ENCODE data around the gene MBNL1.

The MBNL1 gene

DNA sequence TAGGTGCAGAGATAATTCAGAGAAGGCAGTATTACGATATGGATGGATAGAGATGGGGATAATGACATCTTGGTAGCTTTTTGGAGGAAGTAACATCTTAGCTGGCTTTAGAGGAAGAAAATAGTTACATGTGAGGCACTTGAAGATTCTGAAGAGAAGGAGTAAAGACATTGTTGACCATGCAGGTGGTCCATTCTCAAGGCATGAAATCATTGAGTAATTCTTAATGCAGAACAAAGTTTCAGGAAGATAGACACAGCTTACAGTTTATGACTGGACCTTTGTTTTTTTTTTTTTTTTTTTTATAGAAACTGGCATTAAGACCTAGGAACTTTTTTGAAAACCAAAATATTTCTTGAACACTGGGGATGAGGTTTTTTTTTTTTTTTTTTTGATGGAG, 28.2 kb downstream of the MBNL1 start:
- DNase-seq (ENCODE audit: low spot score): no peak

DNA sequence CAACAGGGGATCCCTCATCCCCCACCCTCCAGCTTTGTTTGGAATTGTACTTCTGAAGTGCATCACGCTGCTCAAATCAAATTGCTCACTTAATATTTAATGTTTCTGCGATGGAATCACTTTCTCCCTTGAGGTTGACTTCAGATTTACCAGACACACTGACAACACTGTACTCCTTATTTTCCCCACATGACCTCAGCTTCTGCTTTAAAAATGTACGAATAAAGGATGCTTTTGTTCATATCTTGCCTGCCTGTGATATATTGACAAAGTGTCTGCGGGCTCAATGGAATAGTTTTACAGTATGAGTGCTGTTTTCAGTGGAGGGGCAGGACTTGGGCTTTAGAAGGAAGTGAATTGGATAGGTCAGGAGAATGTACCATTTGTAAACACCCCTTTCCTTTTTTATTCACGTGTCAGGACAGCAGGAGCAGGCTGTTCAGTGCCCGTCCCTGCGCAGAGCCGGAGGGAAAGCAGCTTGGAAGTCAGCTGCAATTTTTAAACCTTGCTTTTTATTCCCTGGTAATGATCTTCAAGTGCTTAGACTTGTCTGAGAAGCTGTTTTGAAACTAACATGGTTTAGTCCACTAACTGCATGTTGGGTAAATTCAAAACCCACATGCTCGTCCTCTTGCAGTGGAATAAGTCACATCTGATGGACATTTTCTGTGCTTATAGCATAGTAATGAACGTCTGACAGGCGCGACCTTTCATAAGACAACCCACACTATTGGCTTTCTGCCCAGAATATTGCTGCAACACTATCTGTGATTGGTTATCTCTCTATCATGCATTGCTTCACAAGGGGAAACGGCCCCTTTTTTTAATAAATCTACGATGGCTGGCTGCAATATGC, 29.9 kb downstream of the MBNL1 start:
- peak; percentile 89 for DNase-seq (ENCODE audit: low spot score)

DNA sequence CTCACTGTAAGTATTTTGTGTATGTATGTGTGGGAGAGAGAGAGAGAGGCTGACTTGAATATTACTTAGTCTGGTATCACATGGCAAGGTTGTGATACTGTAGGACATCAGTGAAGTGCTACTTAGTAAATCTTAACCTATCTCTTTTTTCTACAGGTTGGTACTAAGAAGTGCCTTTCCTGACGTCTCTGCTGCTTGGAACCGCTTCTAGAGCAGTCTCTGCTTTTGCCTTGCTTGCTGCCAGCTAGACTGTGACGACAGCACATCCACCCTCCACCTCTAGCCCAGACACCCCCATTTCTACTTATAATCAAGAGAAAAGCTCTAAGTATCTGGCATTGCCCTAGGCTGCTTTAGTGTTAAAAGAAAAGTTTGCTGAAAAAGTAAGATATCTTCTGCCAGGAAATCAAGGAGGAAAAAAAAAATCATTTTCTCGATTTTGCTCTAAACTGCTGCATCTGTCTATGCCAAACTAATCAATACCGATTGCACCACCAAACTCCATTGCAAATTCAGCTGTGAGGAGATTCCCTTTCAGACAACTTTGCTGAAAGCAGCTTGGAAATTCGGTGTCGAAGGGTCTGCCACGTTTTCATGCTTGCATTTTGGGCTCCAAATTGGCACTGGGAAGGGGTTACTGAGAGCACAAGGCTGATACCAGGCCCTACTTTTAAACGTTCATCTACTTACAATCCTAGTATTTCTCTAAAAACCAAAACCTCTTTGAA, 30.7 kb downstream of the MBNL1 start:
- no peak for DNase-seq (ENCODE audit: low spot score)

DNA sequence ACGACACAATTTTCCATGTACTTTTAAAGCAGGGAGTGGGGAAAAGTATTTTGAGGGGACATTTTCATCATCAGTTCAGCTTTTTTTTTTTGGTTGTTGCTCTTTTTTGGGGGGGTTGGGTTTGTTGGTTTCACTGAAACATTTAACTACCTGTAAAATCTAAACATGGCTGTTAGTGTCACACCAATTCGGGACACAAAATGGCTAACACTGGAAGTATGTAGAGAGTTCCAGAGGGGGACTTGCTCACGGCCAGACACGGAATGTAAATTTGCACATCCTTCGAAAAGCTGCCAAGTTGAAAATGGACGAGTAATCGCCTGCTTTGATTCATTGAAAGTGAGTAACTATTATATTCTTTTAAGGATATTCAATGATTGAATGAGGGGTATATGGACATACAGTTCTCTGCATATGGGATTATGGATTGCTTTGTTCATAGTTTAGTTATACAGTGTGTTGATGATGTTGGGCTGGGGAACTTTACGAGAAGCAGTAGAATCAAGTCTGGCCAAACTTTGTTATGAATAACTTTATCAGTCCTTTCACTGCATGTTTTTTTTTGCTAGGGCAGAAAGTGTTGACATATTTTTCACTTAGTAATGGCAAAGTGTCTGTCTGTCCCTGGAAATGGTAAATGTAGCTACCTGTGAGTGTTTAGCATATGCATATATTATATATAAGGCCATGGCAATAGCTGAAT, 31.5 kb downstream of the MBNL1 start:
- no peak for DNase-seq (ENCODE audit: low spot score)

DNA sequence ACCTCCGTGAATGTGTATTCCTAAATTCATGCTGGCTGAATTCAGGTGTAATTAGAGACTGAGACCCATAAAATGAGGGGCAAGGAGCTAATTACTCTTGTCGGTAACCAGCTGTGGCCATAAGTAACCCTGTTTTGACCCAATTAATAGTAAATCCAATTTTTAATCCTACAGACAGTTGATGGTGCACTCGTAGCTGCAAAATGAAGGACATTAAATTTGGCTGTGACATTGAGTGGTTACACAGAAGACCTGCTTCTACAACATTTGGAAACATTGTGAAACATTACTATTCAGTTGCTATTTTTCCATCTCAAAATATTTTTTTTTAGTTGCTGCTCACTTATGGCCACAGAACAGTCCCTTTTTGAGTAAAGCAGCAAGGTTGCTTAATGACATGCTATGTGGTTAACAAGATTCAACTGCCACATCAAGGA, 33.0 kb downstream of the MBNL1 start:
- DNase-seq (ENCODE audit: low spot score): no peak

DNA sequence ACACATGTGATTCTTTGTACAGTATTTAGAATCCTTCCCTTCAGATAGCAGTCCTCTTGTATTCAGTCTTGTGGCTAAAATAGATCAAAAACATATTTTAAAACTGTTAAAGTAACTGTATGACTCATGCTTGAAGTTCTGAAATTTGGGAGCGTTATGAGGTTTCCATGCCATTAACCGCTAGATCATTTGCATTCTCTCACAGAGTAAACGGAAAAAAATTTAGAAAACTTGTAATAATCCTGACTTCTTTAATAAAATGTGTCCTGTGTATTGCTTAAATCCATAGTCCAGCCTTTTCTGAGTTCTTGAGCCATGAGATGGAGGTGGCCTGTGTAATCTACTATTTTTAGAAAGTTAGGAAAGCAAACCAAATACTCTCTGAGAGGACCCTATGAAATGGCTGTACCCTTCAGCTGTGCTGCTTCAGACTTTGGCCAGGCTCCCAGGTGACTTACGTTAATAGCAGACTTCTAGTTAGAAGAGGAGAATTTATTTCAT, 33.8 kb downstream of the MBNL1 start:
- no peak for DNase-seq (ENCODE audit: low spot score)

DNA sequence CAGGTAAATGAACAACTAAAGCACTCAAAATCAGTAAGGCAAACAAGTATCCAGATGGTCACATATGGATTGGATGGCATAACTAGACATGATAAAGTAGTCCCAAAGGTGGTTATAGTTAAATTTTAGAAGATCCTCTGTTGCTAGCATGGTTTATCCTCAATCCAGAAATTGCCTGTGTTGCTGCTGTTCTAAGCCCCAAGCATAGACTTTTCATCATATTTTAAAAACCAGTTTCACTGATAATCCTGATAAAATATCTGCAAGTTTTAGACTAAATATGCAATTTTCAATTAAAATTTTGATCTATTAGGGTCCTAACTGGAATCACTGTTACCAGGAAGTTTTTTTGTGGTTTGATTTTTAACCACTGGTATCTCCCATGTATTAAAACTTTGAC, 35.4 kb downstream of the MBNL1 start:
- no peak for DNase-seq (ENCODE audit: low spot score)

DNA sequence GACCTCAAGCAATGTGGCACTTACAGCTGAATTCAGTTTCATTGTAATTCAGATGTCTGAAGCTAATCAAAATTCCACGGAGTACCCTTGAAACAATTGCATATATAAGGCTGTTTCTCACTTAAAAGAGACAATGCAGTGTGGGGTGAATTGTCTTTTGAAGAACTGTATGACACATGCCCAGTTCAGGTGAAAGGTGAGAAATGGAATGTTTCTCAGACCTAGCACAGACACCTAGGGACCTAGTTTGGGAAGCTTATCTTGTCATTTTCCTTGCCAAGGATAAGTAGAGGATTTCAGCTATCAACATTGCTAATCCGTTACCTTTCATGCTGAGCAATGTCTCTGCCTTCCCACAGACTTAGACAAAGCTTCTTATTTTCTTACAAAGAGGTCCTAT, 36.3 kb downstream of the MBNL1 start:
- no peak for DNase-seq (ENCODE audit: low spot score)

DNA sequence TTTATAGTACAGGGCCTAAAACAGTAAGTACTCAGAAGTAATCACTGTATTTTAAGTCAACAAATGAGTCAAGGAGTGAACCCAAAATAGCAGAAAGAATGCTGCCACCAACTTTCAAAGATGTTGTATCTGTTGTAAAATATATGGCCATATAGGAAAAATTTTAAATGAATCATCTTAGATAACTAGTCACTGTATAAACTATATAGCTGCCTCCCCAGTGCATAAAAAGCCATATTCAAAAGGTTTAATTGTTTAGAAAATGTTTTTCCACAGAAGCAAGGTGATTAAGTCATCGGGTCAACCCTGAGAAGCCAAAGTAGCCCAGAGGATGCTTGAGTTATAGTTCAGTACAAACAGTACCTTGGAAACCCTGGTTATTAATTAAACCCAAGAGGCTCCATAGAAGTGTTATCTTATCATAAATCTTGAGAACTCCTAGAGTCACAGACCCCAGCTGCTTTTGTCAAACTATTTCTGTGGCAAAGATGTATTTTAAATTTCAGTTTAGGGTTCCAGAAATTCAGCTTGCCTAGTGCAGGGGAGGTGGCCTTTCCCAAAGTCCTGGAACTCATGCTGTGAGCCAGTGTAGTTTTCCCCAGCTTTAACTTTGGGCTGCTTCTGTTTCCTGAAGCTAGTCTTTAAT, 39.2 kb downstream of the MBNL1 start:
- no peak for DNase-seq (ENCODE audit: low spot score)

DNA sequence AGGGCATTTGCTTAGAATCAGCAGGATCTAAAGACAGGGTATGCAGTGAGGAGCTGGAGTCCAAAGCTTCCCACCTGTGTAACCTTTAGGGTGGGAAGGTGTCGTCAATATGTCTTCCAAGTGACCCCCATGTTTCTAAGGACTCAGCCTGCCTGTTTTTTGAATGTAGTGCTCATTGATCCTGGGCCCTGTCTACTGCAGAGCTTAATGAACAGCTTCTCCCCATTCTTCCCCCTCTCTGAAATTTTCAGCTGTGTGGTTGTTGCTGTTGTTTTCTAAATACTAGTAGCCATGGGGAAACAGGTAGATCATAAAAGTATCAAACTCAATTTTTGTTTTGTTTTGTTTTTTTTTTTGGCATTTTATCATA, 39.7 kb downstream of the MBNL1 start:
- no peak for DNase-seq (ENCODE audit: low spot score)

DNA sequence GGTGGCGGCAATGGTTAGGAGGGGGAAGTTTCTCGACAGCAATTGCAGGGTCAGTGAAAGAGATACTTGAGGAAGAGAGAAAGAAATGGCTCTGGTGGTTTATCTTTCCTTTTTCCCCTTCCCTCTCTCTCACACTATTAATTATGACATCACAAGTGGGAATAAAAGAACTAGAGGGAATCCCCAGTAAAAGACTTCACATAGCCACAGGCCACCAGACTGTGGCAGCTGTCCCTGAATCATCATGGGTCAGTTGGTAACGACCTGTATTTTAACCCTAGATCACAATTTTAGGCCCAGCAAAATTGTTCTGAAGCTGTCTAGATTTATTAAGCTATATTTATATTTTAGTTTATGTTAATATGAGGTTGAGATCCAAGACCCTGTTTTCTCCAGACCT, 40.3 kb downstream of the MBNL1 start:
- peak; percentile 17 for DNase-seq (ENCODE audit: low spot score)

DNA sequence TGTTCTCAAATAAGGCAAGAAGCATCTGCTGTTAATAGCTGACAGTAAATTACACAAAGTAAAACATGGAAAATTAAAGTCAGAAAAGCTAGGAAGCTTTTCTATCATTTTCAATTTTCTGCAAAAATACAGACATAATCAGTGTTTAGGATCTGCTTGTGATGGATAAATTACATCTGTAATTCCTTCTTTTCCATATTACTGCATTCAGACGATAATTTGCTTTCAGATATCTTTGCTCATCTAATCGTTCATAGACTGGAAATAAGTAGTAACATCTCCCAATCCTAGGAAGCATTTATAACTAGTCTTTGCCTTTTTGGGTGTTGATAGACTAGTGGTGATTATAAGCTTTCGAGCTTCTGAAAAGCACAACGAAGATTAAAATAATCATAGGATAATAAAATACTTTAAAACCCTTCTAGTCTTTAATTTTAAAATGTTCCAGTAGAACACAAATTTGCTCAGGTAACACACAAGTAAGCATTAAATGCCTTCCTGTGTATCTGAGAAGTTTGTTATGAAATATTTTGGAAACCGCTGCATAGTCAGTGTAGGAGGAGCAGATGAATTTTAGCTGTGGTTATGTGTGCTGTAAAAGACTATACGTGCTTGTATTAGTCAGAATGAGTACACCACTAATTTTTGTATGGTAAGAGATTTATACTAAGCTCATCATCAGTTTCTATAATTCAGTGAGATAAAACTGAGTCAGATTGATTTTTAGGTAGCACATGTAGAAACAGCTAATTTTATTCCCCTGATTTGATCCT, 41.0 kb downstream of the MBNL1 start:
- DNase-seq (ENCODE audit: low spot score): peak; percentile 60

DNA sequence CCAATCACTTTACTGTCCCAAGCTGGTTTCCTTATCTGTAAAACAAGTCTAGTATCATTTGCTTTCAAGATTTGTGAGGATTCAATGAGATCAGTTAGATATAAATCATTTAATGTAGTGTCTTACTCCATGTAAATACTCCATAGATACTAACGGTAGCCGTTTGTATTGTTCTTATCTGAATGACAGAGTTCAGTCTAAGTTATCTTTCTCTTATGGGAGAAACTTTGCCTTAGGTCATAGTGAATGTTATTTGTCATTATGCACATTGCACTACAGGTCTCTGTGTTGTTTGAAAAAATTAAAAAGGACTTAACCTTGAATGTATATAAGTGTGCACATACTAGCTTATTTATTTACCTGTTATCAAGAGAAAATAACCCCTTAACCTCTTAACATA, 44.7 kb downstream of the MBNL1 start:
- DNase-seq (ENCODE audit: low spot score): no peak

DNA sequence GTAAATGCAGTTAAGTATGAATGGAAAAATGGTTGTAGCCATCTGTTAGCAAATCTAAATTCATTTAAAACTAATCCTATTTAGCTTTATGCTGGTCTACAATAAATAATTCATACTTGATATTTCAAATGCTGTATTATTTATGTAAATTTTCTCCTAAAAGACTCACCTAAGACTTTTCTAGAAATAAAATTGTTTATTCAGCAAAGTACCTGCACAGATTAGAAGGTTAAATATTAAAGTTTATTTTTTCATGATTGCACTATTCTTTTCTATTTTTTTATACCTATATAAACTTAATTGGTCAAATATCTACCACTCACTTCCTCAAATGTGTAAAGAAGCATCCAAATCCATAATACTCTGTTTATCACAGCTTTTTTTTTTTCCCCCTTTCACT, 45.2 kb downstream of the MBNL1 start:
- no peak for DNase-seq (ENCODE audit: low spot score)

DNA sequence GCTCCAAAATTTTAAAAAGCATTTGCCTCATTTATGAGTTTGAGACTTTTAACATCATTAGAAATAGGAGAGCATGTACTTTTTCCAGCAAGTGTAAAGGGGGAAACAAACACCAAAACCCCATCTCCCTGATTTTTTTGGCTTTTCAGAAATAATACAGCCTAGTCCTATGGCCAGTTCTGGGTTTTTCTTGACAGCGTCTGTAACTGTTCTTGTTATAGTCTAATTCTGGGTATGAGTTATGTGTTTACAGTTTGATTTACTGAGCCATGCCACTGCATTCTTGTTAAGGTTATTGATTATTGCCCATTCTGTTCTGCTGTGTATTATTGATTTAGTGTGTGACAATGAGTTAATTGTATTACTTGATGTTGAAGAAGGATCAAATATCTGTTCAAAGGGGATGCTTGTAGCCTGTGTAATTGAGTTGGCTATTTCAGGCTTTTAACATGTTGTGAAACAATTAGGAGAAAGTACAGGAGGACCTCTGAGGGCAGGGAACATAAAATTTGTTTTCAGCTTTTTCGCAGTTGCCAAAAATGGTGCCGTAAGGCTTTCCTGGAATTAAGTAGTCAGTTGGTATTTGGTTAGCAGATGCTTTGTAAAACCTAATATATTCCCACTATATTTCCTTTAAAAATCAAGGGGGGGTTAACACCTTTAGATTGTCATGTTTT, 46.1 kb downstream of the MBNL1 start:
- peak; percentile 16 for DNase-seq (ENCODE audit: low spot score)

DNA sequence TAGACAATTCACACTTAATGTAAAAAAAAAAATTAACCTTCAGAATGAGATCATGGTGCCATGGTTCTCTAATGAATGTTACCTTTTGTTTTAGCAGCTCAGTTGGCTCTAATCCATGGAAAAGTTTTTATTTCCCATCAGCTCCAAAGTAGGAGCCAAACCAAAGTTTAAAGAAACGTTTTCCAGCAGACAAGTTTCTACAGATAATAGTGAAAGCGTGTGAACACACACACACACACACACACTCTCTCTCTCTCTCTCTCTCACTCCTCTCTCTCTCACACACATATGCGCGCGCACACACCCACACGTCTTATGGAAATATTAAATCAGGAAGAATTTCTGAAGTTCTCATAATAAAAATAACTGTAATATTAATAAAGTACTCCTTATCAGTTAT, 46.9 kb downstream of the MBNL1 start:
- no peak for DNase-seq (ENCODE audit: low spot score)

DNA sequence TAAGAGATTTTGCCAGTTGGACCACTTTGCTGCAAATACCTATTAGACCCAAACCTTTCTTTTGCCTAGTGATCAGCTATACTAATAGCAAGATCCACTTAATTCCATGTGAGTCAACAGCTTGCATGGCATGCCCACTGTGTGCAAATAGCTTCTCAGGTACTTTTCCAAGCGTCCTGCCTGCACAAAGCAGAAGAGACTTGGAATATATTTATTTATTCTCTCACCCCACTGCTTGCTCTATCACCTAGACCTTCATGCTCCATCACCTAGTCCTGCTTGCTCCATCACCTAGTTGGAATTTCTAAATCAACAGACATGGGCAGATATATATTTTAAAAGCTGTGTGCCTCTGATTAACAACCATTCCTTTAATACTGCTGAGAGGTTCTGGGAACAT, 47.6 kb downstream of the MBNL1 start:
- no peak for DNase-seq (ENCODE audit: low spot score)

DNA sequence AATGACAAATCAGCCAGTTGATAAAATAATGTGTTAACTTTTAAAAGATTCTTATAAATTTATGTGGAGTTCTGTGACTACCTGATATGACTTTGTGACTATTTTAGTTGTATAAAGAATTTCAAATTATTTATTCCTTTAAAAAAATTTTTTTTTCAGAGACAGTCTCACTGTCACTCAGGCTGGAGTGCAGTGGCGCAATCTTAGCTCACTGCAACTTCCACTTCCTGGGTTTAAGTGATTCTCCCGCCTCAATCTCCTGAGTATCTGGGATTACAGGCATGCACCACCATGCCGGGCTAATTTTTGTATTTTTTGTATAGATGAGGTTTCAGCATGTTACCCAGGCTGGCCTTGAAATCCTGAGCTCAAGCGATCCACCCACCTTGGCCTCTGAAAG, 48.5 kb downstream of the MBNL1 start:
- no peak for DNase-seq (ENCODE audit: low spot score)

DNA sequence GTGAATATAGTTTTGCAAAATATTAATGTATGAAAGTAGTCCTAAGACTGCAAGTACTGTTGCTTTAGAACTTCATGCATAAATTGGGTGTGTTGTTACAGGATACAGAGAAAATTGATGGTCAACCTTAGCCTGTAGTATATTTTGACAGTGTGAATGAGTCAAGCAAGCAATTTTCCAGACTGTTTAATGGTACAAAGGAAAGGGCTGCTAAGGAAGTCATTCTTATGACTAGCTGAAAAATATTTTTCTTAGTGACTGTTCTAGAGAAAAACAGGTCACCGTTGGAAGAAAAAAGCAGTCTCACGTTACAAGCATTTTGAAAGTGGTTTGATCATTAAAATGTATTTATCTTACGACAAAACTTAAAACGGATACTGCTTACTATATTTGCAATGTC, 49.2 kb downstream of the MBNL1 start:
- no peak for DNase-seq (ENCODE audit: low spot score)

DNA sequence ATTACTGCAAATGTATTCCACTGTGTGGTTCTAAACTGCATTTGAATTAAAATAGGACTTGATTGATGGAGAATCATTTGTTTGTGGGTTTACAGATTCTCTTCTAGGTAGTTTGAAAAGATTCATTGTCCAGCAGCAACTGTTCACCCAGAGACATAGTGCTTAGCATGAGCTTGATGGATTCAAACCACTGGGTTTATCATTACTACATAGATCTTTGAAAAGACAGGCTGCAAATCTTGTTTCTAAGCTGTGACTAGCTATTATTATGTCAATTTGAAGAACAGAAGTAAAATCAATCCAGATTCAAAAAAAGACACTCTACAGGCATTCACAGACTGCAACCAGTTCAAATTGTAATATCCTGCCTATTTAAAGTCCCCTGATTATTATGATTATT, 49.8 kb downstream of the MBNL1 start:
- no peak for DNase-seq (ENCODE audit: low spot score)

DNA sequence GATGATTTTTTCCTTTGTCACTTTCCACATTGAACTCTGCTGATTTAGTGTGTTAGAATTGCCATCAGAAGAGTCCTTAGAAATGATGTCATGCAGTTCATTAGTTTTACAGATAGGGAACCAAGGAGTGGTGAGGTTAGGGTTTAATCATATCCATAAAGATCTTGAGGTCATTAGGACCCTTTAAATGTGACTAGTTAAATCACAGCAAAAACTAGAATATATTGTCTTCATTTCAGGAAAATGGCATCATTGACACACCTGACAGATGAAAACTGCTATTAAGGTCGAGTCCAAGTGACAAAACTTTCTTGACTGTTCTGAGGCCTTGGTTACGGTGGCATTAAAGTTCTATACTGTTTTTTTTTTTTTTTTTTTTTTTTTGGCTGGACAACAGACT, 50.5 kb downstream of the MBNL1 start:
- DNase-seq (ENCODE audit: low spot score): no peak
